ENCODE data around the gene ACSM6. TPM values are rescaled to one million over a fixed set of nuclear protein-coding genes. Genes with fewer than 3 reads are reported as not detected.

The ACSM6 gene
- total RNA-seq, 1 experiment from 2014 or later = not detected

- peak overlapping the region; percentile 29 for H3T11ph ChIP-seq (ENCODE audit: low read length)
- Mint-ChIP-seq H3K36me3 (ENCODE audit: insufficient read depth in 1 of 3, low read depth in 3 of 3) (peaks cover 0 to 44% (median 42%) of the 10 kb centered on the region in 3 experiments; a peak in 5 of 7 replicates), H3K4me1 (peaks cover 29 to 39% of the 10 kb centered on the region in 2 experiments), H3K27ac (peak overlapping the region; percentile 36 to 95 (median 90); a peak in 5 of 7 replicates), H3K4me3 (no peak overlapping the region; a peak in 1 of 5 replicates), H3K9me3 (no peaks in the 10 kb centered on the region), H3K27me3 (ENCODE audit: low read depth) (no peaks in the 10 kb centered on the region)
- H4K91ac ChIP-seq (ENCODE audit: insufficient read length, low read depth, low read length) = peak overlapping the region; percentile 88
- H3K23me2 ChIP-seq (ENCODE audit: insufficient read length, low read depth, low read length, poor library complexity, severe bottlenecking) = no peaks in the 10 kb centered on the region
- no peak overlapping the region for H4K8ac ChIP-seq (replicated peaks; ENCODE audit: insufficient read length, low read depth, low read length)
- H3K79me2 ChIP-seq (ENCODE audit: insufficient read depth, low read length) = no peaks in the 10 kb centered on the region
- H3K4ac ChIP-seq (ENCODE audit: low read depth, low read length) = no peak overlapping the region
- H3K18ac ChIP-seq (ENCODE audit: insufficient read length, low read depth, low read length) = peak overlapping the region; percentile 86
- TF ChIP-seq CTCF (conservative IDR thresholded peaks at IDR 0.05) = no peak
- no peak overlapping the region for H4K5ac ChIP-seq (ENCODE audit: insufficient read length, low read depth, low read length)
- H2BK5ac ChIP-seq (ENCODE audit: insufficient read length, low read length) = peak overlapping the region; percentile 90
- H3K14ac ChIP-seq (ENCODE audit: insufficient read depth, low read length) = no peak overlapping the region
- no peak overlapping the region for H3K9ac ChIP-seq (ENCODE audit: extremely low read depth, insufficient read length, low read length)
- H3K79me1 ChIP-seq (ENCODE audit: insufficient read depth, low read depth, low read length, poor library complexity, severe bottlenecking) = no peaks in the 10 kb centered on the region
- peak overlapping the region; percentile 97 for H2BK15ac ChIP-seq (ENCODE audit: low read depth, low read length)
- H4K20me1 ChIP-seq (ENCODE audit: control insufficient read depth, insufficient read depth, insufficient read length) = no peaks in the 10 kb centered on the region
- peaks cover 13% of the 10 kb centered on the region for H3K4me1 ChIP-seq (ENCODE audit: insufficient read depth, low read length)
- DNase-seq = no peak
- no peak overlapping the region for H3K4me2 ChIP-seq (ENCODE audit: insufficient read depth, insufficient read length, low read length)
- no peak overlapping the region for H3K56ac ChIP-seq (ENCODE audit: insufficient read length, low read depth, low read length)
- no peak overlapping the region for H2AFZ ChIP-seq (ENCODE audit: low read length)
- H3K23ac ChIP-seq (ENCODE audit: insufficient read length, low read depth, low read length) = no peak overlapping the region
- H2AK5ac ChIP-seq (ENCODE audit: insufficient read length, low read length) = peak overlapping the region; percentile 90
- peak overlapping the region; percentile 54 for H3K27ac ChIP-seq (ENCODE audit: insufficient read length, low read depth, low read length)
- no peaks in the 10 kb centered on the region for H3K9me3 ChIP-seq (ENCODE audit: control insufficient read depth, low read depth, low read length)
- no peaks in the 10 kb centered on the region for H3K27me3 ChIP-seq (ENCODE audit: insufficient read depth, low read length)
- H2BK120ac ChIP-seq (ENCODE audit: low read depth, low read length, poor library complexity, severe bottlenecking) = peak overlapping the region; percentile 81
- no CpG with 5 or more reads among the region's 12 CpGs for WGBS (ENCODE audit: extremely low coverage, insufficient read length, low lambda C conversion rate)
- peak overlapping the region; percentile 90 for H2BK12ac ChIP-seq (ENCODE audit: insufficient read length, low read depth, low read length)
- peak overlapping the region; percentile 78 for H2BK20ac ChIP-seq (ENCODE audit: low read depth, low read length, poor library complexity, severe bottlenecking)
Observed at GRCh38 chr10:95268438-95268837, 74.4 kb downstream of the ACSM6 start.
